GM18519 (cell line): ENCODE results near the gene C1QL2.

Experiments used
- ATAC-seq: cut with Tn5 transposase; IDR thresholded peaks from one replicate; pipeline ENCODE4 v1.9.1; 2021; ENCODE audit warnings: mild to moderate bottlenecking, moderate library complexity; ENCODE audit not compliant: unreplicated experiment, low FRiP score

C1QL2 gene

GRCh38 chr2:119180892-119181291 is 22.3 kb upstream of the C1QL2 start:
- no peak for ATAC-seq

GRCh38 chr2:119179991-119180390 is 21.4 kb upstream of the C1QL2 start:
- ATAC-seq, result no peak

- ATAC-seq, result no peak
These were observed 20.7 kb upstream of the C1QL2 start for GRCh38 chr2:119179202-119179601.

GRCh38 chr2:119178776-119179175 is 20.2 kb upstream of the C1QL2 start:
- no peak for ATAC-seq

GRCh38 chr2:119177838-119178190 is 19.3 kb upstream of the C1QL2 start:
- no peak for ATAC-seq

GRCh38 chr2:119177171-119177837 is 18.8 kb upstream of the C1QL2 start:
- no peak for ATAC-seq

- ATAC-seq, result no peak
These were observed 17.0 kb upstream of the C1QL2 start for GRCh38 chr2:119175517-119175916.

GRCh38 chr2:119174993-119175347 is 16.4 kb upstream of the C1QL2 start:
- ATAC-seq, result no peak

- ATAC-seq, result peak; percentile 69
These were observed 15.9 kb upstream of the C1QL2 start for GRCh38 chr2:119174216-119174992.

- ATAC-seq, result no peak
These were observed 15.1 kb upstream of the C1QL2 start for GRCh38 chr2:119173556-119174060.

- no peak for ATAC-seq
These were observed 12.0 kb upstream of the C1QL2 start for GRCh38 chr2:119170504-119170903.

GRCh38 chr2:119169717-119170116 is 11.2 kb upstream of the C1QL2 start:
- no peak for ATAC-seq

GRCh38 chr2:119160361-119160990 is 1.9 kb upstream of the C1QL2 start:
- ATAC-seq, result no peak

- ATAC-seq, result no peak
These were observed 570 bp downstream of the C1QL2 start for GRCh38 chr2:119157850-119158511.

- no peak for ATAC-seq
These were observed 1.4 kb downstream of the C1QL2 start for GRCh38 chr2:119156891-119157773.

GRCh38 chr2:119156105-119156890 is 2.3 kb downstream of the C1QL2 start:
- no peak for ATAC-seq

GRCh38 chr2:119155633-119156032 is 2.9 kb downstream of the C1QL2 start:
- no peak for ATAC-seq

GRCh38 chr2:119154076-119154475 is 4.5 kb downstream of the C1QL2 start:
- no peak for ATAC-seq

GRCh38 chr2:119149611-119150010 is 8.9 kb downstream of the C1QL2 start:
- no peak for ATAC-seq
